Mesothelial cell of epicardium (in vitro differentiated cells): ENCODE results near the gene PKNOX2. TPM values are rescaled to one million over a fixed set of nuclear protein-coding genes. Genes with fewer than 3 reads are reported as not detected.

ENCODE experiments used
- DNase-seq, 2 experiments: peaks; one replicate each; pipeline ENCODE4 v3.0.0; 2021; ENCODE audit warnings: low spot score in 2 of 2; ENCODE audit not compliant: unreplicated experiment in 2 of 2
- H3K27ac Mint-ChIP-seq: 2 replicates; pipeline ENCODE4 v1.8.0; 2021; ENCODE audit warnings: mixed read lengths
- H3K27me3 Mint-ChIP-seq: 2 replicates; pipeline ENCODE4 v1.8.0; 2021; ENCODE audit warnings: low read depth, mixed read lengths
- H3K36me3 Mint-ChIP-seq: 2 replicates; pipeline ENCODE4 v1.8.0; 2021; ENCODE audit warnings: mixed read lengths
- H3K4me1 Mint-ChIP-seq: 2 replicates; pipeline ENCODE4 v1.8.0; 2021; ENCODE audit warnings: mixed read lengths
- H3K4me3 Mint-ChIP-seq: 2 replicates; pipeline ENCODE4 v1.8.0; 2021; ENCODE audit warnings: mild to moderate bottlenecking, moderate library complexity, mixed read lengths
- H3K9me3 Mint-ChIP-seq: 2 replicates; pipeline ENCODE4 v1.8.0; 2021; ENCODE audit warnings: mixed read lengths
- CTCF ChIP-seq: fragments of 200-600 bp; sonication (generic); IDR thresholded peaks from one replicate; pipeline ENCODE4 v1.5.0; 2021; ENCODE audit warnings: antibody characterized with exemption; ENCODE audit not compliant: unreplicated experiment
- total RNA-seq: library from RNA; stranded (reverse); gene quantifications from 3 replicates; pipeline ENCODE4 v1.2.1, GENCODE V29; 2021

PKNOX2 gene
- total RNA-seq, 1 donor from 2014 or later, result 22.2 TPM

GRCh38 chr11:125317416-125317815 is 152.9 kb downstream of the PKNOX2 start:
- Mint-ChIP-seq H3K9me3 (peaks cover 12% of the 10 kb centered on the region), H3K27me3 (peaks cover 3% of the 10 kb centered on the region), H3K27ac (no peak overlapping the region), H3K36me3 (peaks cover 12% of the 10 kb centered on the region), H3K4me3 (no peak overlapping the region), H3K4me1 (peaks cover 14% of the 10 kb centered on the region)
- TF ChIP-seq CTCF, result no peak
- DNase-seq, result no peak

- no peak for DNase-seq
- no peak for TF ChIP-seq CTCF
- H3K36me3 Mint-ChIP-seq, result peaks cover 12% of the 10 kb centered on the region
- H3K4me3 Mint-ChIP-seq, result no peak overlapping the region
- no peak overlapping the region for H3K27ac Mint-ChIP-seq
- peaks cover 9% of the 10 kb centered on the region for H3K4me1 Mint-ChIP-seq
- peaks cover 1% of the 10 kb centered on the region for H3K27me3 Mint-ChIP-seq
- peaks cover 12% of the 10 kb centered on the region for H3K9me3 Mint-ChIP-seq
Measured at GRCh38 chr11:125319649-125320048, 155.1 kb downstream of the PKNOX2 start.

- Mint-ChIP-seq H3K4me1 (peaks cover 3% of the 10 kb centered on the region), H3K9me3 (peaks cover 12% of the 10 kb centered on the region), H3K27ac (no peak overlapping the region), H3K4me3 (no peak overlapping the region), H3K27me3 (peaks cover 1% of the 10 kb centered on the region), H3K36me3 (peaks cover 12% of the 10 kb centered on the region)
- TF ChIP-seq CTCF, result no peak
- DNase-seq, result no peak
Measured at GRCh38 chr11:125320347-125321076, 156.0 kb downstream of the PKNOX2 start.

- peaks cover 5% of the 10 kb centered on the region for H3K36me3 Mint-ChIP-seq
- DNase-seq, result no peak
- peaks cover 3% of the 10 kb centered on the region for H3K4me1 Mint-ChIP-seq
- H3K9me3 Mint-ChIP-seq, result peaks cover 6% of the 10 kb centered on the region
- no peak overlapping the region for H3K4me3 Mint-ChIP-seq
- no peak overlapping the region for H3K27ac Mint-ChIP-seq
- TF ChIP-seq CTCF, result no peak
- H3K27me3 Mint-ChIP-seq, result peaks cover 1% of the 10 kb centered on the region
Measured at GRCh38 chr11:125322289-125322688, 157.7 kb downstream of the PKNOX2 start.

GRCh38 chr11:125325196-125325595 is 160.6 kb downstream of the PKNOX2 start:
- Mint-ChIP-seq H3K27ac (no peak overlapping the region), H3K36me3 (no peaks in the 10 kb centered on the region), H3K4me3 (no peak overlapping the region), H3K27me3 (peaks cover 1% of the 10 kb centered on the region), H3K9me3 (no peaks in the 10 kb centered on the region), H3K4me1 (peaks cover 21% of the 10 kb centered on the region)
- TF ChIP-seq CTCF, result no peak
- no peak for DNase-seq
